Measurements from ENCODE around the gene PARG. TPM values are rescaled to one million over a fixed set of nuclear protein-coding genes. Genes with fewer than 3 reads are reported as not detected.
"Not testable (repeated sequence)": the region's sequence is repeated elsewhere in the genome, so short reads cannot be mapped to it uniquely, and the experiment has no call there.

Gene PARG
- 20.1 TPM for total RNA-seq
- long read RNA-seq, partial matches to known transcripts = 2 of 27 reads
- long read RNA-seq, other reads (novel, unspliced or antisense) = 25 of 27 reads

DNA sequence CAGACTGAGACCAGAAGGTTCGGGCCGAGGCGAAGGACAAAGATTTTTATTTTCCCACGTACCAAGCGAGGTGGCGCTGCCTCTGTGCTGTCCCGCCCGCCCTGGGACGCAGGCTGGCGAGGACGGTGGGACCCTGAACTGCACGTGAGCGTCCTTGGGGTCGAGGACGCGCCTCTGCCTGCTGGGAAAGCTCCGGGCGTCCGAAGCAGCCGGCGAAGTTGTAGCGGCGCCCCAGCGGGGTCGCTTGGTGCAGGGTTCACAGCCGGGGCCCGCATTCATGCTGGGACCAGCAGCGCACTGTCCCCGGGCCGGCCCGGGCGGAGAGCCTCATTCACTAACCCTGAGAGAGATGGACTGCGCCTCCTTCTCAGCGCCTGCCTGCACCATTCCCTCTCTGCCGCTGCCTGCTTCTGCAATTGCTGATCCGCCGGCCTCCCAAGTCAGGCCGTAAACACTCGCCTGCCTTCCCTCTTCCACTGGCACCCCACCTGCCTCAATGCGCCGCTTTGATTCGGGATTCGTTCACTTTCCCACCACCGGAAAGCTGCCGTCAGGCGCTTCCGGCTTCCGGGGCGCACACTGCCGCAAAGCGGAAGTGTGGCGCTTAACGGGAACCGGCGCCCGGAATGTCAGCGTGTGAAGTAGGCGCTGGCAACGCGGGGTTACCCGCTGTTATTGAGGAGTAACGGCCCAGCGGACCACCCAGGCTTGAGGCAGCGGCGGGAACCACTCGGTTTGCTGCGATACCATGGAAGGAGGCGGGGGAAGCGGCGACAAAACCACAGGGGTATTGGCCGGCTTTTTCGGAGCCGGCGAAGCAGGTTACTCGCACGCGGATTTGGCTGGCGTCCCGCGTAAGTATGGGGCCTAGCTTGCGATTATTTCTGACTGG, at the start of gene PARG, which contains the start of gene TIMM23B:
Gene PARG, minus strand, starts transcription at position 581 of the 892 bp plus-strand sequence. Its CDS starts 302 bp downstream, at position 279.
Gene TIMM23B, plus strand, starts transcription at position 607 of the 892 bp plus-strand sequence. Its CDS starts 142 bp downstream, at position 749.
- intact Hi-C loops (cut with DNase I) = not testable (repeated sequence)
- ATAC-seq (ENCODE audit: poor library complexity) (peak; percentile 98), DNase-seq (peak; percentile 88)

DNA sequence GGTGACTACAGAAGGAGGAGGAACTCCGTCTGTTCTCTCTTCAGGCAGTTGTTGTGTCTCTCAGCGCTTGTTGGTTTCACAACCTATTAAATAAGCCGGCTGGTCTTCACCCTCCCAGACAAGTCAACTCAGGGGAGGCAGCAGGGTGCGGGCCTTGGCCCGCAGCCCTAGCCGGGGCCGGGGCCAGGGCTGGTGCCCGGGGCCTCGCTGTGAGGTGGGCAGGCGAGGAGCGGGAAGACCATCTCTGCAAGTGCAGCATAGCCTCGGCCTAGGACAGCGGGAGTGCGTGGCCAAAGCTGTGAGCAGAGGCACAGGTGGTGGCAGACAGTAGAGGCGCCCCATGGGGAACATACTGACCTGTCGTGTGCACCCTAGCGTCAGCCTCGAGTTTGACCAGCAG, 46.5 kb upstream of the PARG start, which contains the start of gene AGAP6:
Gene AGAP6, plus strand, starts transcription at position 31 of the 400 bp plus-strand sequence. Its CDS starts 310 bp downstream, at position 341.
- intact Hi-C loops (cut with DNase I); ATAC-seq (ENCODE audit: poor library complexity); DNase-seq: not testable (repeated sequence)

DNA sequence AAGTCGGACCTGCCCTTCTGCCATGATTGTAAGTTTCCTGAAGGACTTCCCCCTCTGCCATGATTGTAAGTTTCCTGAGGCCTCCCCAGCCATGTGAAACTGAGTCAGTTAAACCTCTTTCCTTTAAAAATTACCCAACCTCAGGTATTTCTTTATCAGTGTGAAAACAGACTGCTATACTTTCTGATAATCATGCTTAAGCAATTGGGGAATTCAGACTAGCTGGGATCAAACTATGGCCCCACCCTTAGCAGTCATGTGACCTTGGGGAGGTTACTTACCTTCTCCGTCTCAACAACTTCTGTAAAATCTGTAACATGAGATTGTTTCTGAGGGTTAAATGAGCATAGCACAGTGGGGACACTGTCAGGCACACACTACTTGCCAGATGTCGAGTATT, 45.4 kb upstream of the PARG start:
- ATAC-seq (ENCODE audit: poor library complexity); DNase-seq; intact Hi-C loops (cut with DNase I): not testable (repeated sequence)

DNA sequence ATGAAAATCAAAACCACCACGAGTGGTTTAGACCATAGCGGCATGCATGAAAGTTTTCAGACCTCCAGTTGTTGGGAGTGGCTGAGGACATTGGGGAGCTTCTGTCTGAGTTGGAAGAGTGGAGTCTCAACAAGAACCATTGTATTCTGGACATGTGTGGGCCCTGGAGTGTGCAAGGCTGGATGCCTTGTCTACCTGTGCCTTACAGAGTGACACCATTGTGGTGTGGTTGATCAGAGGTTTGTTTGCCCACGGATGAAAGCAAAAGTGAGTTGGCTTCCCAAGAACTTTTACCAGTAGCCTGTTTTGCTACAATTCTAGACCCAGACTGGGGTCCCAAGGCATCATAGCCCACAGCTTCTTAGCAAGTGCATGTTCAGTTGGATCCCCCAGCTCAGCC, 35.9 kb upstream of the PARG start:
- intact Hi-C loops (cut with DNase I); ATAC-seq (ENCODE audit: poor library complexity); DNase-seq: not testable (repeated sequence)

DNA sequence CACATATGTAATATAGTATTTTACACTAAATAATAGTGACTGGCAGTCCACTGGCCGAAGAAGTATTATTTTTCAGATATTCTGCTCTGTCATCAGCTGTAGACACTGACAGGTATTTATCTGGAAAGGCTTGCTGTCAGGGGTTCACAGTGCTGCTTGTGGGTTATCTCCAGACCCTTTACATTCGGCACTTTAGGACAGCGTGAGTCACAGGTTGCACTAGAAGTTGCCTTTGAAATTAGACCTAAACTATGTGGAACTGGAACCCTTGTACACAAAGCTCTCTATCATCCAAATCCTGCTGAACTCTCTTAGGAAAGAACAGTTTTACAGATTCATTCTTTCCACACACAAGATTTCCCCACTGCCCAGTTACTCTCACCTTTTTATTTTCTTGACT, 30.3 kb upstream of the PARG start:
- intact Hi-C loops (cut with DNase I); DNase-seq: not testable (repeated sequence)
- peak; percentile 36 for ATAC-seq (ENCODE audit: poor library complexity)

DNA sequence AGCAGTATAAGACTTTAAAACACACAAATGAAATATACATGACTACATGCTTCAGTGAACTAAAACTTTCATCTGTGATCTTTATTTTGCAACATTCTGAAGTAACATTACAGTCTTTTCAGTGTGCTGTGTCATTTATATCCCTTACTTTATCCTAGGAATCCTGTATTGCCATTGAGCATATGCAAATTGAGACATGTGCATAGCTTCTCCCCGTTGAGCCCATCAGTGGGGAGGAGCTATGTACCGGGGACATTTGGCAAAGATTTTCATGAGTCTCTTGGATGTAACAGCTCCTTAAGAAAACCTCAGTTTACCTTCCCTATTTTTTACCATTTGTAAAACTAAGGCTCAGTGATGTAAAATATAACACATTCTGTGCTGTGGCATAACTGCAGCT, 29.6 kb upstream of the PARG start:
- intact Hi-C loops (cut with DNase I); DNase-seq; ATAC-seq (ENCODE audit: poor library complexity): not testable (repeated sequence)

DNA sequence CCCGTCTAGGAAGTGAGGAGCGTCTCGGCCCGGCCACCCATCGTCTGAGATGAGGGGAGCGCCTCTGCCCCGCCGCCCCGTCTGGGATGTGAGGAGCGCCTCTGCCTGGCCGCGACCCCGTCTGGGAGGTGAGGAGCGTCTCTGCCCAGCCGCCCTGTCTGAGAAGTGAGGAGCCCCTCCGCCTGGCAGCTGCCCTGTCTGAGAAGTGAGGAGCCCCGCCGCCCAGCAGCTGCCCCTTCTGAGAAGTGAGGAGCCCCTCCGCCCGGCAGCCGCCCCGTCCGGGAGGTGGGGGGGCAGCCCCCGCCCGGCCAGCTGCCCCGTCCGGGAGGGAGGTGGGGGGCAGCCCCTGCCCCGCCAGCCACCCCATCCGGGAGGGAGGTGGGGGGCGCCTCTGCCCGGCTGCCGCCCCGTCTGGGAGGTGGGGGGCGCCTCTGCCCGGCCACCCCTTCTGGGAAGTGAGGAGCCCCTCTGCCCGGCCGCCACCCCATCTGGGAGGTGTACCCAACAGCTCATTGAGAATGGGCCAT, 28.6 kb upstream of the PARG start:
- intact Hi-C loops (cut with DNase I); DNase-seq; ATAC-seq (ENCODE audit: poor library complexity): not testable (repeated sequence)

DNA sequence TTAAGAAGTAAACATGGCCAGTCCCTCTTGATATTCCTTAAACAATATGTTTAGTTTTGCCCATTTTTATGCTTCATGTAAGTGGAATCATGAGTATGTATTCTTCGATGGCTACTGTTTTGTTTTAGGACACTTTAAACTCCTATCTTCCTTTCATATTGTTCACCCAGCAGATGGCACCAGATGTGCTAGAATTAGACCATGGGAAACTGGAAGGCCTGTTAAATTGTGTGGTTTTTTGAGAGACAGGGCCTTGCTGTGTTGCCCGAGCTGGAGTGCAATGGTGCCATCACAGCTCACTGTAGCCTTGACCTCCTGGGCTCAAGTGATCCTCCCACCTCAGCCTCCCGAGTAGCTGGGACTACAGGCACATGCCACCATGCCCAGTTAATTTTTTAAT, 11.3 kb upstream of the PARG start:
- DNase-seq; intact Hi-C loops (cut with DNase I): not testable (repeated sequence)
- ATAC-seq (ENCODE audit: poor library complexity) = peak; percentile 25

DNA sequence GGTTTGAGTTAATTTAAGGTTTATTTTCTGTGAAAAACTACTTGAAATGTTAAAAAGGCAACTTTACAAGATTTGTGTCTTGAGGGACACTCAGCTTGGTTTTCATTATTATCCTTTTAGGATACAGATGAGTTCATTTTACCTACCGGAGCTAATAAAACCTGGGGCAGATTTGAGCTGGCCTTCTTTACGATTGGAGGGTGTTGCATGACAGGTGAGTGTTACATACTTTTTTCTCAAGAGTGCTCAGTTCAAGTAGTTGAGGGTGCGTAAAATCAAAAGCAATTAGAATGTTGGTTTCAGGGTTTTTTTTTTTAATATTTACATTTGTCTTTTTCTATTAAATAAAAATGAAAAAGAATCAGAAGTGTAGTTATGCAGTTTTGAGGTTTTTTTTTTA, 10.2 kb upstream of the PARG start:
- DNase-seq; intact Hi-C loops (cut with DNase I); ATAC-seq (ENCODE audit: poor library complexity): not testable (repeated sequence)

DNA sequence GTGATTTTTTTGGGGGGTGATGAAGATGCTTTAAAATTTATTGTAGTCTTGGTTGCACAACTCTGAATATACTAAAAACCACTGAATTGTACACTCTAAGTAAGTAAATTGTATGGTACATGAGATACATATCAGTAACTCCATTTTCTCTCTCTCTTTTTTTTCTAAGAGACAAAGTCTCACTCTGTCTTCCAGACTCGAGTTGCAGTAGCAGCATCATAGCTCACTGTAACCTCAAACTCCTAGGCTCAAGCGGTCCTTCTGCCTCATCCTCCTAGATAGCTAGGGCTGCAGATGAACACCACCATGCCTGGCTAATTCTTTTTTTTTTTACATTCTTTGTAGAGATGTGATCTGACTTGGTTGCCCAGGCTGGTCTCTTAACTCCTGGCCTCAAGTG, 6.9 kb upstream of the PARG start:
- intact Hi-C loops (cut with DNase I); ATAC-seq (ENCODE audit: poor library complexity); DNase-seq: not testable (repeated sequence)

DNA sequence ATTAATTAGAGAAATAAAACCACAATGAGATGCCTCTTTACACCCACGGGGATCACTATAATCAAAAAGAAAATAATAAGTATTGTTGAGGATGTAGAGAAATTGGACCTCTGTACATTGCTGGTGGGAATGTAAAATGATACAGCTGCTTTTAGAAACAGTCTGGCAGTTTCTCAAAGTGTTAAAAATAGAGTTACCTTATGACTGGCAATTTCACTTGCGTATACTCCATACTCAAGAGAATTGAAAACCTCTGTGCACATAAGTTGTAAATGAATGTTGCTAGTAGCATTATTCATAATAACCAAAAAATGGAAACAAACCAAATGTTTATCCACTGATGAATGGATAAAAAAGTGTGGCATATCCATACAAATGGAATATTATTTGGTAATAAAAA, 6.3 kb upstream of the PARG start:
- DNase-seq; intact Hi-C loops (cut with DNase I): not testable (repeated sequence)
- ATAC-seq (ENCODE audit: poor library complexity) = peak; percentile 78

DNA sequence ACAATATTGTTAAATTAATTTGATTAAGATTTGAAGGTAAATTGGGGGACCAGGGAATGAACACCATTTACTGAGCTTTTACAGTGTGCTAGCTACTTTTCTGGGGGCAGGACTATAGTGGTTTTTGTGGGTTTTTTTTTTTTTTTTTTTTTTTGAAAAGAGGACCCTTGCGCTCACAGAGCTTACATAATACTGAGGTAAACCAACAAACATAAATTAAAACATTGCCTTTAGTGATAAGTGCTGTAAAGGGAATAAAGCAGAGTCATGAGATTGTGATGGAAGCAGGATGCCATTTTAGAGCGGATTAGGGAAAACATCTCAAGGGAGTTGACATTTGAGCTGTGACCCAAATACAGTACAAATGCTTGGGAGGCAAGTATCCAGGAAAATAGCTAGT, 1.8 kb upstream of the PARG start:
- ATAC-seq (ENCODE audit: poor library complexity); intact Hi-C loops (cut with DNase I); DNase-seq: not testable (repeated sequence)

DNA sequence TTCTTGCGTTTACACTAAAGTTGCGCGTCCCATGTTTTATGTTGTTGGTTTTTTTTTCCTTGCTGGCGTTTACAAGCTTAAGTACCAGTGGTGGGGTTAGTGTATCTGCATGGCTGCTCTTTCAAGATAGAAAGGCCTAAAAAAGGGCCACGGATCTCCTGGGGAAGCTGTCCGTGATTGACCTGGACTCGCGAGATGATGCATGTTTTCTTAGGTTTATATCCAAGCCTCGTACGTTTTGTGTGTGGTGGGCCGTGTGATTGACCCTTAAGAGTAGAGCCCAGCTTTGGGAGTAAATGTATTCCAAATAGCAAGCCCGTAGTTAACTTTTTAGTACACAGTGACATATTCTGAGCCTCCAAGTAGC, 495 bp upstream of the PARG start:
- DNase-seq; intact Hi-C loops (cut with DNase I): not testable (repeated sequence)
- ATAC-seq (ENCODE audit: poor library complexity) = peak; percentile 14

DNA sequence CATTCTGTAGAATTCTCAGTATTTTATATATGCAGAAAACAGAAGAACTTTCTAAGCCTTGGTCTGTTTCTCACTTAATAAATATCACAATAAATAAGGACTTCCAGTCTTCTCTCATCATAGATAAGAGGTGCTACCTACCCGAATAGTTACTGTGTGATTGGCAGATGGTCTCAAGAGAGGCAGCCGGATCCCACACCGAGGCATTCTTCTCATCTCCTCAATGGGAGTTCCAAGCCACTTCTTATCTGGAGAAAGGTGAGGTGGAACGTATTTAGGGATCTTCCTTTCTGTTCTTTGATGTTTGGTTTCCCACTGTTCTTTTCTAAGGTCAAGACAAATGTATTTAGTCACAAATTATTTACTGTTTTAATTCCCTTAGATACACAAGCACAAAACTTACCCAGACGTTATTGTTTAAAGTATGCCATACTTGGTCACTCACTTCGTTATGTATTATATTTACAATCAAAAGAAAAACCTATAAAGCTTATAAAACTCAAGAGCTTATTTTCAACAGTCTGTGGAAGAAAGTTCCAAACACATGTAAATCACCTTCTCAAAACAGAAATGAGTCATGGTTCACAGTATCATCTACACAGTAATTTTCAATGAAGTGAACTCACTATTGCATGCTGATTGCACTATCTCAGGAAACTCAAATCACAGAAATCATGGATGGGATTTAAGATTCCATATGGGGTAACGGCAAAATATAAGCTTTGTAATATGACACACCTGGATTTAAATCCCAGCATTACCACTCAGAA, 9.7 kb downstream of the PARG start:
- intact Hi-C loops (cut with DNase I); ATAC-seq (ENCODE audit: poor library complexity); DNase-seq: not testable (repeated sequence)

DNA sequence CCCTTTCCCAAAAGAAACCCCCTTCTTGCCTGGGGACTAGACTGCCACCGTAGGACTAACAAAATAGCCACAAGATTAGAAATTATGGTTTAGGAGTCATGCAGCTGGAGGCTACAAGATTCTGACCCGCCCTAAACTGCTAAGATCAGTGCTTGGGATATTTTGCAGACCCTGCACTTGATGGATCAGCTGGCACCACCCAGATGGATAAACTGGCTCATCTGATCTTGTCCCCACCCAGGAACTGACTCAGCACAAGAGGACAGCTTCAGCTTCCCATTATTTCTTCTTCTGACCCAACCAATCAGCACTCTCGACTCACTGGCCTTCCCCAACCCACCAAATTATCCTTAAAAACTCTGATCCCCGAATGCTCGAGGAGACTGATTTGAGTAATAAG, 10.6 kb downstream of the PARG start:
- peak; percentile 22 for ATAC-seq (ENCODE audit: poor library complexity)
- DNase-seq = not testable (repeated sequence)

DNA sequence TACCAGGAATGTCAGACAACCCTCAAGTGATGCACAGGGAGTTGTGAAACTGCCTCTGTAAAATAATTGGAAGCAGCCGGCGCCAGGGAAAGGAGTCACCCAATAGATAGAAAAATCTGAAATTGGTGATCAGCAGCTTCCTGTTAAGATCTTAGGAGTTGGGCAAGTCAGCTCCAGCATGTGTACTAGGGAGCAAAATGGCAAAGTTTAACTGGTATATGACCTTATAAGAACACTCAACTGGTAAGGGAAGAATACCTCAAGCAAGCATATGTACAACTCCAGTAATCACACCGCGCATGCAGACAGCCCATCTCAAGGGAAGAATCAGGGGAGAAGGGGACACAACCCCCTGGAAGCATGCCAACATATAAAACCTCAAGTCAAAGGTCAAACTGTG, 18.3 kb downstream of the PARG start:
- intact Hi-C loops (cut with DNase I); DNase-seq; ATAC-seq (ENCODE audit: poor library complexity): not testable (repeated sequence)

More for the DNA sequence above, 10.6 kb downstream of the PARG start:
- intact Hi-C loops (cut with DNase I) = not testable (repeated sequence)

DNA sequence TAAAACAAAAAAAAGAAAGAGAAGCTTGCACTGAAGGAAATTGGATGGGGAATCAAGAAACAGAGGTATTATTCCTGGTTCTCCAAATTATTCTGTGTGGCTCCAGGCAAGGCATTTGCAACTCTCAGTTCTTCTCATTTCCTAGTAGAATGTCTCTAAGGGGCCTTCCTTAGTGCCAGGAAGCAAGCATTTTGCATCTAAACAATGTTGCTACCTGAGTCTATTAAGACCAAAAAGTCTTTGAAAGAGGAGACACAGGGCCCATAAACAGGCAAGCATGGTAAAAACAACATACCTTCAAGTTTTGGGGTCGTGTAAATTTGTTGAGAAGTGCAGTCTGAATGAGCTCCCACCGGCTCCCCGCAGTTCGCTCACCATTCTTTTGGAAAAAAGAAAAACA, 19.8 kb downstream of the PARG start:
- ATAC-seq (ENCODE audit: poor library complexity); intact Hi-C loops (cut with DNase I); DNase-seq: not testable (repeated sequence)

DNA sequence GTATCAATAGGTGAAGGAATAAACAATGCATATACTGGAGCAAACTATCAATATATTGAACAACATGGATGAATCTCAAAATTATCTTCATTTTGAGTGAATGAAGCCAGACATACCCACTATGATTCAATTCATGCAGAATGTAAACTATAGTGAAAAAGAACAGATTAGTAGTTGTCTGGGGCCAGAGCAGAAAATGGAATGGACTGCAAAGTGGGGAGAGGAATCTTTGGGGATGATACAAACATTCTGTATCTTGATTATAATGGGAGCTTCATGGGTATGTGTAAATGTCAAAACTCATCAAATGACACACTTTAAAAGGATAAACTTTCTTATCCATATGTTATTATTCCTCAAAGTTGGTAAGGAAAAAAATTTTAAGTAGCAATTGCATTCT, 23.9 kb downstream of the PARG start:
- ATAC-seq (ENCODE audit: poor library complexity); DNase-seq; intact Hi-C loops (cut with DNase I): not testable (repeated sequence)
